Left ventricle myocardium inferior (tissue), 1 donor: ENCODE data around the gene MASP1. TPM values are rescaled to one million over a fixed set of nuclear protein-coding genes. Genes with fewer than 3 reads are reported as not detected.

Source experiments
- DNase-seq: peaks from one replicate; pipeline ENCODE4 v3.0.0-alpha.2; 2020
- H3K27ac ChIP-seq: fragments of 200-600 bp; replicated peaks from 2 replicates; pipeline ENCODE4 v1.8.0; 2021
- H3K27me3 ChIP-seq: fragments of 200-600 bp; 2 replicates; pipeline ENCODE4 v1.8.0; 2021; ENCODE audit warnings: low read depth
- H3K36me3 ChIP-seq: fragments of 200-600 bp; 2 replicates; pipeline ENCODE4 v1.8.0; 2021
- H3K4me1 ChIP-seq: fragments of 200-600 bp; 2 replicates; pipeline ENCODE4 v1.8.0; 2021
- H3K4me3 ChIP-seq: fragments of 200-600 bp; 2 replicates; pipeline ENCODE4 v1.8.0; 2021; ENCODE audit warnings: mild to moderate bottlenecking, moderate library complexity
- H3K9me3 ChIP-seq: fragments of 200-600 bp; replicated peaks from 2 replicates; pipeline ENCODE4 v1.8.0; 2021
- CTCF ChIP-seq: fragments of 200-600 bp; IDR thresholded peaks from 2 replicates; pipeline ENCODE4 v1.8.0; 2021; ENCODE audit warnings: antibody characterized with exemption, mild to moderate bottlenecking, borderline replicate concordance
- intact Hi-C: fragments of 100-400 bp; cut with micrococcal nuclease; formaldehyde crosslinking; loops from one replicate; pipeline ENCODE4 v1.11.0; 2022
- total RNA-seq: library from RNA; stranded (reverse); fragmentation: NEBNext Ultra II Directional; extraction: Animal tissue kit (Norgen Biotek cat#: 25700); gene quantifications from one replicate; pipeline ENCODE4 v1.2.1, GENCODE V29; 2021
- donor health status: DM: no; HTN: yes; CAD: no; lungs with severe emphysema.

The MASP1 gene
- total RNA-seq, 1 donor from 2014 or later, result 214 TPM

- intact Hi-C loops, result no loop called here
- no peak for DNase-seq
- Histone ChIP-seq H3K9me3 (no peaks in the 10 kb centered on the region), H3K4me1 (no peaks in the 10 kb centered on the region), H3K27me3 (peaks cover 33% of the 10 kb centered on the region), H3K27ac (no peak overlapping the region), H3K36me3 (no peaks in the 10 kb centered on the region), H3K4me3 (no peak overlapping the region)
- TF ChIP-seq CTCF, result no peak
These were observed 36.3 kb upstream of the MASP1 start for GRCh38 chr3:187327845-187328244.

GRCh38 chr3:187325632-187326031 is 34.1 kb upstream of the MASP1 start:
- DNase-seq, result no peak
- H3K36me3 ChIP-seq, result no peaks in the 10 kb centered on the region
- H3K27me3 ChIP-seq, result peaks cover 28% of the 10 kb centered on the region
- H3K9me3 ChIP-seq, result no peaks in the 10 kb centered on the region
- no peaks in the 10 kb centered on the region for H3K4me1 ChIP-seq
- no peak overlapping the region for H3K4me3 ChIP-seq
- intact Hi-C loops, result no loop called here
- no peak for TF ChIP-seq CTCF
- no peak overlapping the region for H3K27ac ChIP-seq

- intact Hi-C loops, result no loop called here
- TF ChIP-seq CTCF, result no peak
- no peak overlapping the region for H3K4me3 ChIP-seq
- H3K27me3 ChIP-seq, result peaks cover 25% of the 10 kb centered on the region
- H3K4me1 ChIP-seq, result peaks cover 13% of the 10 kb centered on the region
- H3K36me3 ChIP-seq, result no peaks in the 10 kb centered on the region
- H3K27ac ChIP-seq, result no peak overlapping the region
- H3K9me3 ChIP-seq, result no peaks in the 10 kb centered on the region
- DNase-seq, result no peak
These were observed 31.6 kb upstream of the MASP1 start for GRCh38 chr3:187323091-187323490.

GRCh38 chr3:187322291-187322690 is 30.8 kb upstream of the MASP1 start:
- H3K27me3 ChIP-seq, result peaks cover 25% of the 10 kb centered on the region
- H3K4me3 ChIP-seq, result no peak overlapping the region
- H3K9me3 ChIP-seq, result no peaks in the 10 kb centered on the region
- no peak for DNase-seq
- H3K4me1 ChIP-seq, result peaks cover 13% of the 10 kb centered on the region
- intact Hi-C loops, result no loop called here
- no peak for TF ChIP-seq CTCF
- H3K36me3 ChIP-seq, result no peaks in the 10 kb centered on the region
- H3K27ac ChIP-seq, result no peak overlapping the region

GRCh38 chr3:187321766-187322165 is 30.2 kb upstream of the MASP1 start:
- Histone ChIP-seq H3K4me1 (peaks cover 13% of the 10 kb centered on the region), H3K9me3 (no peaks in the 10 kb centered on the region), H3K27me3 (peaks cover 25% of the 10 kb centered on the region), H3K36me3 (no peaks in the 10 kb centered on the region), H3K27ac (no peak overlapping the region), H3K4me3 (no peak overlapping the region)
- no peak for DNase-seq
- intact Hi-C loops, result no loop called here
- no peak for TF ChIP-seq CTCF
